ENCODE results near the gene MCU.
"Not testable (repeated sequence)": the region's sequence is repeated elsewhere in the genome, so short reads cannot be mapped to it uniquely, and the experiment has no call there.

Gene MCU

GRCh38 chr10:72691863-72692743, at the start of gene MCU:
Gene MCU (plus strand): TSS chr10:72692143. CDS start chr10:72692152, 9 bp downstream.
- Histone ChIP-seq H3K4me1 (ENCODE audit: control insufficient read depth, insufficient read depth, low read length, unreplicated experiment) (peaks cover 42% of the 10 kb centered on the region), H3K27ac (ENCODE audit: low read depth, low read length) (peak within 1 kb of the TSS; percentile 54; the same call in 1 of the 2 replicates), H2AFZ (ENCODE audit: low read length, unreplicated experiment) (peak within 1 kb of the TSS; percentile 91), H3K27me3 (ENCODE audit: insufficient read depth, low read length) (no peaks in the 10 kb centered on the region), H3K79me2 (ENCODE audit: control insufficient read depth, insufficient read depth, low read length, unreplicated experiment) (peaks cover 44% of the 10 kb centered on the region), H3K36me3 (ENCODE audit: insufficient read depth, low read length) (no peaks in the 10 kb centered on the region), H3K4me3 (ENCODE audit: low read depth, low read length) (peak within 1 kb of the TSS; percentile 87)

- Histone ChIP-seq H3K4me3 (ENCODE audit: low read depth, low read length) (no peak overlapping the region), H3K4me1 (ENCODE audit: control insufficient read depth, insufficient read depth, low read length, unreplicated experiment) (peaks cover 3% of the 10 kb centered on the region), H3K79me2 (ENCODE audit: control insufficient read depth, insufficient read depth, low read length, unreplicated experiment) (no peaks in the 10 kb centered on the region), H3K27me3 (ENCODE audit: insufficient read depth, low read length) (no peaks in the 10 kb centered on the region), H3K36me3 (ENCODE audit: insufficient read depth, low read length) (no peaks in the 10 kb centered on the region), H2AFZ (ENCODE audit: low read length, unreplicated experiment) (no peak overlapping the region), H3K27ac (ENCODE audit: low read depth, low read length) (no peak overlapping the region)
These were observed 49.6 kb upstream of the MCU start for GRCh38 chr10:72642318-72642717.

GRCh38 chr10:72645263-72645858, 46.6 kb upstream of the MCU start:
- Histone ChIP-seq H3K79me2 (ENCODE audit: control insufficient read depth, insufficient read depth, low read length, unreplicated experiment) (no peaks in the 10 kb centered on the region), H3K27me3 (ENCODE audit: insufficient read depth, low read length) (no peaks in the 10 kb centered on the region), H3K4me1 (ENCODE audit: control insufficient read depth, insufficient read depth, low read length, unreplicated experiment) (no peaks in the 10 kb centered on the region), H3K36me3 (ENCODE audit: insufficient read depth, low read length) (no peaks in the 10 kb centered on the region), H3K27ac (ENCODE audit: low read depth, low read length) (no peak overlapping the region), H2AFZ (ENCODE audit: low read length, unreplicated experiment) (no peak overlapping the region), H3K4me3 (ENCODE audit: low read depth, low read length) (no peak overlapping the region)

GRCh38 chr10:72646971-72647370, 45.0 kb upstream of the MCU start:
- H3K27me3 ChIP-seq (ENCODE audit: insufficient read depth, low read length); H2AFZ ChIP-seq (ENCODE audit: low read length, unreplicated experiment); H3K79me2 ChIP-seq (ENCODE audit: control insufficient read depth, insufficient read depth, low read length, unreplicated experiment); H3K4me3 ChIP-seq (ENCODE audit: low read depth, low read length); H3K4me1 ChIP-seq (ENCODE audit: control insufficient read depth, insufficient read depth, low read length, unreplicated experiment); H3K36me3 ChIP-seq (ENCODE audit: insufficient read depth, low read length); H3K27ac ChIP-seq (ENCODE audit: low read depth, low read length): not testable (repeated sequence)

- no peaks in the 10 kb centered on the region for H3K79me2 ChIP-seq (ENCODE audit: control insufficient read depth, insufficient read depth, low read length, unreplicated experiment)
- no peak overlapping the region for H3K4me3 ChIP-seq (ENCODE audit: low read depth, low read length)
- no peak overlapping the region for H2AFZ ChIP-seq (ENCODE audit: low read length, unreplicated experiment)
- H3K27me3 ChIP-seq (ENCODE audit: insufficient read depth, low read length): no peaks in the 10 kb centered on the region
- no peak overlapping the region for H3K27ac ChIP-seq (ENCODE audit: low read depth, low read length)
- H3K36me3 ChIP-seq (ENCODE audit: insufficient read depth, low read length): no peaks in the 10 kb centered on the region
- no peaks in the 10 kb centered on the region for H3K4me1 ChIP-seq (ENCODE audit: control insufficient read depth, insufficient read depth, low read length, unreplicated experiment)
These were observed 43.6 kb upstream of the MCU start for GRCh38 chr10:72648301-72648700.

GRCh38 chr10:72649291-72649690, 42.7 kb upstream of the MCU start:
- H3K79me2 ChIP-seq (ENCODE audit: control insufficient read depth, insufficient read depth, low read length, unreplicated experiment): no peaks in the 10 kb centered on the region
- no peak overlapping the region for H2AFZ ChIP-seq (ENCODE audit: low read length, unreplicated experiment)
- H3K4me3 ChIP-seq (ENCODE audit: low read depth, low read length): no peak overlapping the region
- no peaks in the 10 kb centered on the region for H3K27me3 ChIP-seq (ENCODE audit: insufficient read depth, low read length)
- H3K4me1 ChIP-seq (ENCODE audit: control insufficient read depth, insufficient read depth, low read length, unreplicated experiment): no peaks in the 10 kb centered on the region
- H3K36me3 ChIP-seq (ENCODE audit: insufficient read depth, low read length): no peaks in the 10 kb centered on the region
- no peak overlapping the region for H3K27ac ChIP-seq (ENCODE audit: low read depth, low read length)

- no peak overlapping the region for H3K4me3 ChIP-seq (ENCODE audit: low read depth, low read length)
- no peaks in the 10 kb centered on the region for H3K79me2 ChIP-seq (ENCODE audit: control insufficient read depth, insufficient read depth, low read length, unreplicated experiment)
- H3K36me3 ChIP-seq (ENCODE audit: insufficient read depth, low read length): no peaks in the 10 kb centered on the region
- H3K4me1 ChIP-seq (ENCODE audit: control insufficient read depth, insufficient read depth, low read length, unreplicated experiment): no peaks in the 10 kb centered on the region
- no peaks in the 10 kb centered on the region for H3K27me3 ChIP-seq (ENCODE audit: insufficient read depth, low read length)
- H3K27ac ChIP-seq (ENCODE audit: low read depth, low read length): no peak overlapping the region
- no peak overlapping the region for H2AFZ ChIP-seq (ENCODE audit: low read length, unreplicated experiment)
These were observed 38.4 kb upstream of the MCU start for GRCh38 chr10:72653383-72654096.

GRCh38 chr10:72654720-72655119, 37.2 kb upstream of the MCU start:
- no peaks in the 10 kb centered on the region for H3K79me2 ChIP-seq (ENCODE audit: control insufficient read depth, insufficient read depth, low read length, unreplicated experiment)
- H2AFZ ChIP-seq (ENCODE audit: low read length, unreplicated experiment): no peak overlapping the region
- no peaks in the 10 kb centered on the region for H3K4me1 ChIP-seq (ENCODE audit: control insufficient read depth, insufficient read depth, low read length, unreplicated experiment)
- no peaks in the 10 kb centered on the region for H3K27me3 ChIP-seq (ENCODE audit: insufficient read depth, low read length)
- no peaks in the 10 kb centered on the region for H3K36me3 ChIP-seq (ENCODE audit: insufficient read depth, low read length)
- no peak overlapping the region for H3K4me3 ChIP-seq (ENCODE audit: low read depth, low read length)
- no peak overlapping the region for H3K27ac ChIP-seq (ENCODE audit: low read depth, low read length)

- Histone ChIP-seq H3K79me2 (ENCODE audit: control insufficient read depth, insufficient read depth, low read length, unreplicated experiment) (no peaks in the 10 kb centered on the region), H2AFZ (ENCODE audit: low read length, unreplicated experiment) (no peak overlapping the region), H3K4me1 (ENCODE audit: control insufficient read depth, insufficient read depth, low read length, unreplicated experiment) (no peaks in the 10 kb centered on the region), H3K27ac (ENCODE audit: low read depth, low read length) (no peak overlapping the region), H3K36me3 (ENCODE audit: insufficient read depth, low read length) (no peaks in the 10 kb centered on the region), H3K4me3 (ENCODE audit: low read depth, low read length) (no peak overlapping the region), H3K27me3 (ENCODE audit: insufficient read depth, low read length) (no peaks in the 10 kb centered on the region)
These were observed 33.1 kb upstream of the MCU start for GRCh38 chr10:72658696-72659400.

- no peaks in the 10 kb centered on the region for H3K79me2 ChIP-seq (ENCODE audit: control insufficient read depth, insufficient read depth, low read length, unreplicated experiment)
- no peaks in the 10 kb centered on the region for H3K27me3 ChIP-seq (ENCODE audit: insufficient read depth, low read length)
- no peaks in the 10 kb centered on the region for H3K4me1 ChIP-seq (ENCODE audit: control insufficient read depth, insufficient read depth, low read length, unreplicated experiment)
- no peaks in the 10 kb centered on the region for H3K36me3 ChIP-seq (ENCODE audit: insufficient read depth, low read length)
- no peak overlapping the region for H3K4me3 ChIP-seq (ENCODE audit: low read depth, low read length)
- H3K27ac ChIP-seq (ENCODE audit: low read depth, low read length): no peak overlapping the region
- no peak overlapping the region for H2AFZ ChIP-seq (ENCODE audit: low read length, unreplicated experiment)
These were observed 32.2 kb upstream of the MCU start for GRCh38 chr10:72659694-72660093.
